Retinal pigment epithelial cell (primary cell): Measurements from ENCODE around the gene GRAMD1B.

Experiments used
- DNase-seq: peaks from one replicate; pipeline ENCODE4 v3.0.0-alpha.2; 2010; ENCODE audit warnings: low read depth
- H3K4me3 ChIP-seq: 2 replicates; pipeline ENCODE4 v1.5.1; 2011; ENCODE audit warnings: mild to moderate bottlenecking, low read length, control low read depth, moderate library complexity
- TF ChIP-seq, protein P1 (sequence below): conservative IDR thresholded peaks from 2 replicates; pipeline ENCODE4 v1.5.1; 2011; ENCODE audit warnings: low read depth, low read length, control low read depth, inconsistent platforms

GRAMD1B gene

DNA sequence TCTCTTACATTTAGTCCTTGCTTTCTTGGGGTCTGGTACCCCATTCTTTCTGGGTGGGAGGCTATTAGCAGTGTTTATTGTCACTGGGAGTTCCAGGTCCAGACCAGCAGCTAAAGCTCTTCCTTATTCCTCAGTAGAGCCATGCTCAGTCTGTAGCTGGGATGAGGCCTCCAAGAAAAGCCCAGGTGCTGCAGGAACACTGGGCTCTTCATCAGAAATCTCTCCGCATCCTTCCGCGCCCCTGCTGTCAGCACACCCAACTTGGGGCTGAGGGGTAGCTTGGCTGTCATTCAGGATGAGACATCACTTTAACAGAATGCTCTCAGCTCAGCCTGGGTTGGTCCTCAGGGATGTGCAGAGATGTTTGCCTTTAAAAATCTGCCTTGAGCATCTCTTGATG lies 97.5 kb downstream of the GRAMD1B start:
- TF ChIP-seq, protein P1, sequence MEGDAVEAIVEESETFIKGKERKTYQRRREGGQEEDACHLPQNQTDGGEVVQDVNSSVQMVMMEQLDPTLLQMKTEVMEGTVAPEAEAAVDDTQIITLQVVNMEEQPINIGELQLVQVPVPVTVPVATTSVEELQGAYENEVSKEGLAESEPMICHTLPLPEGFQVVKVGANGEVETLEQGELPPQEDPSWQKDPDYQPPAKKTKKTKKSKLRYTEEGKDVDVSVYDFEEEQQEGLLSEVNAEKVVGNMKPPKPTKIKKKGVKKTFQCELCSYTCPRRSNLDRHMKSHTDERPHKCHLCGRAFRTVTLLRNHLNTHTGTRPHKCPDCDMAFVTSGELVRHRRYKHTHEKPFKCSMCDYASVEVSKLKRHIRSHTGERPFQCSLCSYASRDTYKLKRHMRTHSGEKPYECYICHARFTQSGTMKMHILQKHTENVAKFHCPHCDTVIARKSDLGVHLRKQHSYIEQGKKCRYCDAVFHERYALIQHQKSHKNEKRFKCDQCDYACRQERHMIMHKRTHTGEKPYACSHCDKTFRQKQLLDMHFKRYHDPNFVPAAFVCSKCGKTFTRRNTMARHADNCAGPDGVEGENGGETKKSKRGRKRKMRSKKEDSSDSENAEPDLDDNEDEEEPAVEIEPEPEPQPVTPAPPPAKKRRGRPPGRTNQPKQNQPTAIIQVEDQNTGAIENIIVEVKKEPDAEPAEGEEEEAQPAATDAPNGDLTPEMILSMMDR: no peak
- H3K4me3 ChIP-seq: no peak overlapping the region
- DNase-seq: no peak

DNA sequence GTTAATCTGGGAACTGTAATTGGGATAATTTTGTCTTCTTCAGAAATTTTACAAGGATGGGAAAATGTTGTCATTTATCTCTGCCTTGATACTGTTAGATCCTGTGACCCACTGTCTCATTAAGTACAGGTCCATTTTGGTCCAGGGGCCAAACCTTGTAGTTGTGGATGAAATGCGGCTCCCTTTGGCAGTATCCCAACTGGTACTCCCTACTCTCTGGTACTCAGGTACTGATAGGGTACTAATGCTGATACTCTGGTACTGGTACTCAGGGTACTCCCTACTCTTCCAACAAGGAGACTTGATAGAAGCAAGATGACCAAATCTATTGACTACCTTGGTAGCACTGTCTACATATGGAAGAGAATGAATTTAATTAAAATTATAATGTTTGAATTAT lies 97.9 kb downstream of the GRAMD1B start:
- DNase-seq: no peak
- H3K4me3 ChIP-seq: no peak overlapping the region
- TF ChIP-seq, protein P1: no peak

DNA sequence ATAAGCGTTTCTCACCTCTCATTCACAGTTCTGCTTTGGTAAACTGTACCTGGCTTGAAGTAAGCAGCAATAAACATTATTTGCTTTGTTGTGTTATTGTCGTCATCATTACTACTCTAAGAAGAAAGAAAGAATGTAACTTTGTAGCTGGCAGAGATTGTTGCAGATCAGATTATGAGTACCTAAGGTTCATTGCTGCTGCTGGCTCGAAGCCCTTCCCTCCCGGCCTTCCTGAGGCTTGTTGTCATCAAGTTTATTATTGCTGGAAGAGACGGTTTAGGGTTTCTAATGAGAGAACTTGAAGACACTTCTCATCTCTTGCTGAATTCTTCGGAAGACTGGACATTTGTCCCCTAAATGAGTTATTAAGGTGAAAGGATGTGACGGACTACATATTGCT lies 101.3 kb downstream of the GRAMD1B start:
- no peak for DNase-seq
- H3K4me3 ChIP-seq: no peak overlapping the region
- TF ChIP-seq, protein P1: no peak

DNA sequence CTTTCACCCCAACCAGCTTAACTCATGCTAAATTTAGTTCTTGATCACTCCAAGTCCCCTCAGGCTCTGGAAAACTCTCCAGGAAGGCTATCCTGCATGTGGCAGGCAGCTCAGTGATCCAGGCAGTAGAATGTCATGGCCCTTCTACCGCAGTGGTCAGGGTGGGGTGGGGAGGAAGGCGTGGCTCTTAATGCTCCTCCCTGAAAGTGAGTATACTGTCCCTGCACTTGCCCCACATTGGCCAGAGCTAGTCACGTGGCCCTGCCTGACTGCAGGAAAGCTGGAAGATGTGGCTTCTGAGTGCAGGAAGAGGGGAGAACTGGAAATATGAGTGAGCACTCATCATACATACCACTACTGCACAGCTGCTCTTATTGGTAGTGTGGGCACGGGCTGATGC lies 102.1 kb downstream of the GRAMD1B start:
- no peak for DNase-seq
- no peak overlapping the region for H3K4me3 ChIP-seq
- TF ChIP-seq, protein P1: no peak

DNA sequence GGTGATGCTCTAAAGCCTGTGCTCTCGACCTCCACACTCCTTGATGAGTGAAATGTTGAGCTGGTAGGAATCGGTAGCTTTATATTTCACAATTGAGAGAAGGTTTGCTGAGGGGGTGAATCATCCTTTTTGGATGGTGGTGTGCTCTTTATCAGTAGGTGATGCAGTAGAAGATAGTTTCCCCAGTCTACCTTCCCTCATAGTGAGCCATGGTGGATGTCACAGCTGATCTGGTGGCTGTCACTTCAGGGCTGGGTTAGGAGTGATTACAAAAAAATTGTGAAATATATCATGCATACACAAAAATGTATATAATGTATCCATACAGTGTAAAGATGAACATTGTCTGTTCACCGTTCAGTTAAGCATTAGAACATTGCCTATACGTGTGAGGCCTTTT lies 105.3 kb downstream of the GRAMD1B start:
- TF ChIP-seq, protein P1: no peak
- DNase-seq: no peak
- H3K4me3 ChIP-seq: no peak overlapping the region

DNA sequence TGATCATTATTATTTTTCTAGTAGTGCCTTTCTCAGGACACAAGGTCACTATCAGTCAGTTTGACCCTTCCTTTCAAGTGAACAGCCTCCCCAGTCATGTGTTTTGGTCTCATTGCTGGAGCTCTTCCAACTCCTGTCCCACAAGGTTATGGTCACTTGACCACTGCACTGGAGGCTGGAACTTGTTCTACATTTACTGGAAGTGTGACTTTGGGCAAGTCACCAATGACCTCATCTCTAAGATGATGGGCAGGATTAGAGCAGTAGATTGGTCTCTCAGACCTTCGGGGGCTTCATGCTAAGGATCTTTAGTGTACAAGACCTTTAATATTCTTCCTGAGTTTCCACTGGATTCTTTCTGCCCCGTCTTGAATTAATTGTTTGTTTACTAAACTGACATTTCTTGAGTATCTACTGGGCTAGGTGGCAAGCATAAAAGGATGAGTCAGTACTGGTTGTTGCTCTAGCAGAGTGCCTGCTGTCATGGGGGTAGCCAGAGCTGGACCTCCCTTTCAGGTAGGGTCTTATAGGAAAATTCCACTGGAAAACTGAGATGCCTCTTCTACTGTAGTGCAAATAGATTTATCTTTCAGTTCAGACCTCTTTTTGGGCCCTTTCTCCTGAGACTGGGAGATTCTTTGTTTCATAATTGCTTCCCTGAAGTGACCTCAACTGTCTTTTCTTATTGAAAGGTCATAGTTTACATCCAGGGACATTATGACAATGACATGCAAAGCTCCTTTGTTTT lies 106.8 kb downstream of the GRAMD1B start:
- no peak for DNase-seq
- TF ChIP-seq, protein P1: no peak
- H3K4me3 ChIP-seq: no peak overlapping the region

DNA sequence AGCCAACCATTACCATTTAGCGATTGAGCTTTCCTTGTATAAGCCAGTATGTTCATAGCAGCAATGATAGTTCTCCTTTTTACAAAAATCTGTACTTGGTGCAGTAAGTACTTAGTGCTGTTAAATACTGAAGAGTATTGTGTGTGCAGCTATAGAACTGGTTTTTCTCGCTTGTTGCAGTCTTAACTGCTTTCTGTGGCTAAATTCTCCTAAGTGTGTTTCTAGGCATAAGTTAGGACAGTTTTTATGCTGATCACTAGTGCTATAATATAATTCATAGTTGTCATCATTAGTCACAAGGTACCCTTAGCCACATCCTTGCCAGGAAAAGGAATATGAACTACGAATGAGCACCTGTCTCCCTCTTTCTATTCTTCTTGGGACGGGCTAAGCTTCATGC lies 107.7 kb downstream of the GRAMD1B start:
- DNase-seq: no peak
- H3K4me3 ChIP-seq: no peak overlapping the region
- TF ChIP-seq, protein P1: no peak
